ENCODE results near the gene EOLA2. TPM values are rescaled to one million over a fixed set of nuclear protein-coding genes. Genes with fewer than 3 reads are reported as not detected.

Gene EOLA2
- 60.9 and 61.7 TPM in 2 replicates for polyA plus RNA-seq (2011; rRNA removed)
- polyA plus RNA-seq (2012; cell fraction: cytosol; rRNA removed): 53.2 and 55.3 TPM in 2 replicates
- polyA plus RNA-seq (2012; cell fraction: nucleus; rRNA removed): 55.8 and 57.6 TPM in 2 replicates
- 34.0 to 37.7 TPM (median 34.5 TPM) in 3 replicates for polyA plus RNA-seq (2017; fragmentation: RNase III; extraction: RNeasy Plus Mini Kit Qiagen cat#74134 plus additional on column Dnase treatment)
- 25.0 and 27.7 TPM in 2 replicates for polyA minus RNA-seq (2011; rRNA and poly(A)+ RNA removed)

GRCh38 chrX:149938427-149938880 lies at the start of gene EOLA2:
EOLA2 (minus strand) TSS chrX:149938491; CDS start chrX:149933874, 4,617 bp downstream.
- DNase-seq (ENCODE audit: low read depth in 1 of 2, low spot score in 1 of 2): peak; percentile 67 to 99
- peak within 1 kb of the TSS; percentile 81 for H3K4me3 ChIP-seq
- peaks cover 4% of the 10 kb centered on the region; the same call in 1 of the 3 replicates for H3K4me1 ChIP-seq
- ATAC-seq: peak; percentile 78 to 80
- peak within 1 kb of the TSS; percentile 97 to 98 for H3K27ac ChIP-seq
- ChIA-PET POLR2A (interaction anchor here (0.5 to 3.0 kb wide), 8 partner anchors 59 to 1501 kb away, joined by 3 to 35 read pairs (median 7); partner anchors contain the start of genes EOLA1, IDS, MAMLD1 and MTMR1), CTCF (interaction anchor here (0.6 to 1.2 kb wide), 5 partner anchors 12 to 777 kb away, joined by 3 to 4 read pairs (median 3); no protein-coding TSS in a partner anchor)
- peak; percentile 100 for FAIRE-seq
- WGBS (ENCODE audit: missing lambda C conversion rate): 0% methylated on average over 9 of the region's 39 CpGs
- H3K4me2 ChIP-seq: peak within 1 kb of the TSS; percentile 94
- no peaks in the 10 kb centered on the region for H3K9me3 ChIP-seq
- TF ChIP-seq MAFK (IDR thresholded peaks at IDR 0.05; ENCODE audit: partially characterized antibody) (no peak), CTCF (IDR thresholded peaks at IDR 0.05) (peak; percentile 31; the same call in 2 of the 3 replicates), MAX (IDR thresholded peaks at IDR 0.05) (peak; percentile 52), POLR2A (IDR thresholded peaks at IDR 0.05; ENCODE audit: low read length) (peak; percentile 38)

- ChIA-PET CTCF (no interaction called here), POLR2A (no interaction called here)
- Histone ChIP-seq H3K9me3 (no peaks in the 10 kb centered on the region), H3K4me2 (no peak overlapping the region), H3K4me1 (no peaks in the 10 kb centered on the region), H3K27ac (no peak overlapping the region), H3K4me3 (no peak overlapping the region)
- TF ChIP-seq MAFK (IDR thresholded peaks at IDR 0.05; ENCODE audit: partially characterized antibody): no peak
- TF ChIP-seq RARB (CRISPR knock-in tag; IDR thresholded peaks at IDR 0.05): no peak
- TF ChIP-seq RNF2 (IDR thresholded peaks at IDR 0.05; ENCODE audit: borderline replicate concordance, low read depth): no peak
- TF ChIP-seq CEBPB (IDR thresholded peaks at IDR 0.05): no peak
- TF ChIP-seq MAX (IDR thresholded peaks at IDR 0.05): no peak
- no peak for TF ChIP-seq RAD21 (conservative IDR thresholded peaks at IDR 0.05 in 1 of 2, IDR thresholded peaks at IDR 0.05 in 1 of 2)
- no peak for TF ChIP-seq USF2 (IDR thresholded peaks at IDR 0.05)
- TF ChIP-seq HDAC2 (IDR thresholded peaks at IDR 0.05): no peak
- TF ChIP-seq ZNF302 (CRISPR knock-in tag; IDR thresholded peaks at IDR 0.05): no peak
- TF ChIP-seq HOXB5 (CRISPR knock-in tag; IDR thresholded peaks at IDR 0.05): no peak
- TF ChIP-seq, protein P1, sequence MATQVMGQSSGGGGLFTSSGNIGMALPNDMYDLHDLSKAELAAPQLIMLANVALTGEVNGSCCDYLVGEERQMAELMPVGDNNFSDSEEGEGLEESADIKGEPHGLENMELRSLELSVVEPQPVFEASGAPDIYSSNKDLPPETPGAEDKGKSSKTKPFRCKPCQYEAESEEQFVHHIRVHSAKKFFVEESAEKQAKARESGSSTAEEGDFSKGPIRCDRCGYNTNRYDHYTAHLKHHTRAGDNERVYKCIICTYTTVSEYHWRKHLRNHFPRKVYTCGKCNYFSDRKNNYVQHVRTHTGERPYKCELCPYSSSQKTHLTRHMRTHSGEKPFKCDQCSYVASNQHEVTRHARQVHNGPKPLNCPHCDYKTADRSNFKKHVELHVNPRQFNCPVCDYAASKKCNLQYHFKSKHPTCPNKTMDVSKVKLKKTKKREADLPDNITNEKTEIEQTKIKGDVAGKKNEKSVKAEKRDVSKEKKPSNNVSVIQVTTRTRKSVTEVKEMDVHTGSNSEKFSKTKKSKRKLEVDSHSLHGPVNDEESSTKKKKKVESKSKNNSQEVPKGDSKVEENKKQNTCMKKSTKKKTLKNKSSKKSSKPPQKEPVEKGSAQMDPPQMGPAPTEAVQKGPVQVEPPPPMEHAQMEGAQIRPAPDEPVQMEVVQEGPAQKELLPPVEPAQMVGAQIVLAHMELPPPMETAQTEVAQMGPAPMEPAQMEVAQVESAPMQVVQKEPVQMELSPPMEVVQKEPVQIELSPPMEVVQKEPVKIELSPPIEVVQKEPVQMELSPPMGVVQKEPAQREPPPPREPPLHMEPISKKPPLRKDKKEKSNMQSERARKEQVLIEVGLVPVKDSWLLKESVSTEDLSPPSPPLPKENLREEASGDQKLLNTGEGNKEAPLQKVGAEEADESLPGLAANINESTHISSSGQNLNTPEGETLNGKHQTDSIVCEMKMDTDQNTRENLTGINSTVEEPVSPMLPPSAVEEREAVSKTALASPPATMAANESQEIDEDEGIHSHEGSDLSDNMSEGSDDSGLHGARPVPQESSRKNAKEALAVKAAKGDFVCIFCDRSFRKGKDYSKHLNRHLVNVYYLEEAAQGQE (IDR thresholded peaks at IDR 0.05): no peak
- no peak for TF ChIP-seq BHLHE40 (IDR thresholded peaks at IDR 0.05; ENCODE audit: low read depth, low read length)
- TF ChIP-seq MAZ (IDR thresholded peaks at IDR 0.05; ENCODE audit: borderline replicate concordance, low read depth, low read length): no peak
- no peak for TF ChIP-seq CBX2 (IDR thresholded peaks at IDR 0.05; ENCODE audit: borderline replicate concordance, low read depth)
- TF ChIP-seq SREBF2 (IDR thresholded peaks at IDR 0.05): no peak
- no peak for TF ChIP-seq ATOH8 (CRISPR knock-in tag; IDR thresholded peaks at IDR 0.05; ENCODE audit: low read depth)
- ATAC-seq (no peak), FAIRE-seq (no peak), DNase-seq (ENCODE audit: low read depth in 1 of 2, low spot score in 1 of 2) (no peak)
These were observed 49.3 kb upstream of the EOLA2 start for GRCh38 chrX:149987613-149988012.
